ENCODE results near the gene MYZAP. TPM values are rescaled to one million over a fixed set of nuclear protein-coding genes. Genes with fewer than 3 reads are reported as not detected.

The MYZAP gene
- total RNA-seq, 1 donor from 2014 or later: not detected

- Mint-ChIP-seq H3K4me3 (ENCODE audit: unreplicated experiment) (no peak overlapping the region), H3K36me3 (ENCODE audit: unreplicated experiment) (no peaks in the 10 kb centered on the region), H3K27me3 (ENCODE audit: unreplicated experiment) (no peaks in the 10 kb centered on the region), H3K9me3 (ENCODE audit: unreplicated experiment) (no peaks in the 10 kb centered on the region), H3K27ac (ENCODE audit: unreplicated experiment) (no peak overlapping the region), H3K4me1 (ENCODE audit: low read depth, unreplicated experiment) (no peaks in the 10 kb centered on the region)
- TF ChIP-seq CTCF (IDR thresholded peaks at IDR 0.05; ENCODE audit: partially characterized antibody, unreplicated experiment): no peak
- no peak for DNase-seq
Observed at GRCh38 chr15:57655809-57656208, 64.1 kb downstream of the MYZAP start.

GRCh38 chr15:57656434-57656833, 64.7 kb downstream of the MYZAP start:
- no peak overlapping the region for H3K27ac Mint-ChIP-seq (ENCODE audit: unreplicated experiment)
- no peak for TF ChIP-seq CTCF (IDR thresholded peaks at IDR 0.05; ENCODE audit: partially characterized antibody, unreplicated experiment)
- no peak overlapping the region for H3K4me3 Mint-ChIP-seq (ENCODE audit: unreplicated experiment)
- H3K27me3 Mint-ChIP-seq (ENCODE audit: unreplicated experiment): no peaks in the 10 kb centered on the region
- no peaks in the 10 kb centered on the region for H3K9me3 Mint-ChIP-seq (ENCODE audit: unreplicated experiment)
- H3K36me3 Mint-ChIP-seq (ENCODE audit: unreplicated experiment): no peaks in the 10 kb centered on the region
- no peak for DNase-seq
- no peaks in the 10 kb centered on the region for H3K4me1 Mint-ChIP-seq (ENCODE audit: low read depth, unreplicated experiment)

- no peak for TF ChIP-seq CTCF (IDR thresholded peaks at IDR 0.05; ENCODE audit: partially characterized antibody, unreplicated experiment)
- Mint-ChIP-seq H3K4me3 (ENCODE audit: unreplicated experiment) (no peak overlapping the region), H3K4me1 (ENCODE audit: low read depth, unreplicated experiment) (no peaks in the 10 kb centered on the region), H3K27me3 (ENCODE audit: unreplicated experiment) (no peaks in the 10 kb centered on the region), H3K27ac (ENCODE audit: unreplicated experiment) (no peak overlapping the region), H3K36me3 (ENCODE audit: unreplicated experiment) (no peaks in the 10 kb centered on the region), H3K9me3 (ENCODE audit: unreplicated experiment) (no peaks in the 10 kb centered on the region)
- DNase-seq: no peak
Observed at GRCh38 chr15:57657619-57658018, 65.9 kb downstream of the MYZAP start.

- Mint-ChIP-seq H3K4me1 (ENCODE audit: low read depth, unreplicated experiment) (no peaks in the 10 kb centered on the region), H3K9me3 (ENCODE audit: unreplicated experiment) (no peaks in the 10 kb centered on the region), H3K27ac (ENCODE audit: unreplicated experiment) (no peak overlapping the region), H3K4me3 (ENCODE audit: unreplicated experiment) (no peak overlapping the region), H3K27me3 (ENCODE audit: unreplicated experiment) (no peaks in the 10 kb centered on the region), H3K36me3 (ENCODE audit: unreplicated experiment) (no peaks in the 10 kb centered on the region)
- TF ChIP-seq CTCF (IDR thresholded peaks at IDR 0.05; ENCODE audit: partially characterized antibody, unreplicated experiment): no peak
- DNase-seq: no peak
Observed at GRCh38 chr15:57662091-57662744, 70.5 kb downstream of the MYZAP start.

- TF ChIP-seq CTCF (IDR thresholded peaks at IDR 0.05; ENCODE audit: partially characterized antibody, unreplicated experiment): no peak
- no peak overlapping the region for H3K4me3 Mint-ChIP-seq (ENCODE audit: unreplicated experiment)
- no peaks in the 10 kb centered on the region for H3K4me1 Mint-ChIP-seq (ENCODE audit: low read depth, unreplicated experiment)
- no peaks in the 10 kb centered on the region for H3K9me3 Mint-ChIP-seq (ENCODE audit: unreplicated experiment)
- no peaks in the 10 kb centered on the region for H3K36me3 Mint-ChIP-seq (ENCODE audit: unreplicated experiment)
- no peak for DNase-seq
- no peaks in the 10 kb centered on the region for H3K27me3 Mint-ChIP-seq (ENCODE audit: unreplicated experiment)
- no peak overlapping the region for H3K27ac Mint-ChIP-seq (ENCODE audit: unreplicated experiment)
Observed at GRCh38 chr15:57662802-57663201, 71.1 kb downstream of the MYZAP start.
